GM15510 (cell line): ENCODE measurements around the gene MEP1A.

Experiments used
- POLR2A ChIP-seq: IDR thresholded peaks from 3 replicates; pipeline ENCODE4 v1.6.1; 2011; ENCODE audit warnings: borderline replicate concordance; ENCODE audit not compliant: insufficient read length; ENCODE audit errors: extremely low read depth

MEP1A gene

DNA sequence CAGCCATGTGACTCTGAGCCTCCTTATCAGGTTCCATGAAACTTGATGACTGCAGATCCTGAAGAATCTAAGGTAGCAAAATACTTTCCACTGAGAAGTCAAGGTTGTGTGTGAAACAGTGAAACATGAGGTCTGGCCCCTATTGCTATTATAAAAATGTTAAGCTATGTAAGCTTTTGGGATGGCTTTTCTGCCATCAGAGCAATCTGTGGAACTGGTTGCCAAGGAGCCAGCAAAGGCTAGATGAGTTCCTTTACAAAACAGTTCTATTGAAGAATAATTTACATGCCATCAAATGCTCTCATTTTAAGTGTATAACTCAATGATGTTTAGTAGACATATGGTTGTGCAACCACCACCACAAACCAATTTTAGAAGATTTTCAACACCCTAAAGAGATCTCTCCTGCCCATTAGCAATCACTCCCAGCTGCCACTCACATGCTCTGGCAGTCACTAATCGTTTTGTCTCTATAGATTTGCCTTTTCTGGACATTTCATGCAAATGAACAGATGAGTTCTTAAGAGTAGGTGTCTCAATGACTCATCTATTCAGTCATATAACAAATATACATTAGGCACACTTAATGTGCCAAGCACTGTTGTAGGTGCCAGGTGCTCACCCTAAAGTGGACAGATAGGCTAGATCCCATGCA is 19.9 kb upstream of the MEP1A start:
- no peak for TF ChIP-seq POLR2A

- TF ChIP-seq POLR2A: no peak
Observed at GRCh38 chr6:46776070-46776712, 17.0 kb upstream of the MEP1A start.

GRCh38 chr6:46777476-46778346 is 15.5 kb upstream of the MEP1A start:
- TF ChIP-seq POLR2A: no peak

- no peak for TF ChIP-seq POLR2A
Observed at GRCh38 chr6:46781478-46782378, 11.5 kb upstream of the MEP1A start.

DNA sequence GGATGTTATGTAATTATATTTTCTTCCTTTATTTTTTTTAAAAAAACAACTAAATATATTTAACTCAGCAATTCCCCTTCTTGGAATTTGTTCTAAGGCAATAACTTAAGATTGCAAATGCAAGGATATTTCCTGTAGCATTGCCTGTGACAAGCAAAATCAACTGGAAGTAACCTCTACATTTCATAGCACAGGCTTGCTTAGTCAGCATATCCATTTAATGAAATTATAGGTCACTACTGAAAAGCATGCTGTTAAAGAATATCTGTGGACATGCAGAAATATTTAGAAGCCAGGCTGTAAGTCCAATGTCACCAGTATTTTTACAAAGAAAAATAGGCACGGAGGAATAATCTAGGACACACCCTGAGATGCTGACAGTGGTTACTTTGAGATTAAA is 8.7 kb upstream of the MEP1A start:
- TF ChIP-seq POLR2A: no peak

DNA sequence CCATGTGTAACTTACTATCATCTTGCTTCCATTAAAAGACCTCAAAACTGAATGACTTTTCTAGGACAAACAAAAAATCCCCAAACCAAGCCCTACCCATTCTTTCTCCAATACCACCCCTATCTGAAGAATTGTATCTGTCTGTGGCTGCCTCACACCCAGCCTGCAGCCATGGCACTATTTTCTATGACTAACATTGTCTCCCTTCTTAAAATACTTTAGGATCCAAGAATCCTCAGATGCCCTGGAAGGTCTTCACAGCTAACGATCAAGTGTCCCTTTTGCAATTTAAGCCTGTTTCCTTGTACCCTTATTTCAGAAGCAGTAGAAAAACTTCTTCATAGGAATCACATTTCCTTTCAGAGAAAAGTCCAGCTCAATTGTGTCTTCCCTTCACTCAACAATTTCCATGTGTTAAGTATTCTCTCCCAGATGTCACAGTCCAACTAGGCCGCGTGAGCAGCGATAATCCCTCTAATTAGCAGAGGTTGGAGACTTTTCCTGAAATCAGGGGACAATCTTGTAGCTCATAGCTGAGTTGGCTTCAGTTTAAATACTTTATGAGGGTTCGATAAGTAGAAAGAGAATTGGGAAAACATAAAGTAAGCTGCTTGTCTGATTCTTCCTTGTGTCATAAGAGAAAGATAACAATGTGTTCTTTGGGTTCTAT is 5.2 kb upstream of the MEP1A start:
- no peak for TF ChIP-seq POLR2A

GRCh38 chr6:46788791-46789190 is 4.4 kb upstream of the MEP1A start:
- no peak for TF ChIP-seq POLR2A

DNA sequence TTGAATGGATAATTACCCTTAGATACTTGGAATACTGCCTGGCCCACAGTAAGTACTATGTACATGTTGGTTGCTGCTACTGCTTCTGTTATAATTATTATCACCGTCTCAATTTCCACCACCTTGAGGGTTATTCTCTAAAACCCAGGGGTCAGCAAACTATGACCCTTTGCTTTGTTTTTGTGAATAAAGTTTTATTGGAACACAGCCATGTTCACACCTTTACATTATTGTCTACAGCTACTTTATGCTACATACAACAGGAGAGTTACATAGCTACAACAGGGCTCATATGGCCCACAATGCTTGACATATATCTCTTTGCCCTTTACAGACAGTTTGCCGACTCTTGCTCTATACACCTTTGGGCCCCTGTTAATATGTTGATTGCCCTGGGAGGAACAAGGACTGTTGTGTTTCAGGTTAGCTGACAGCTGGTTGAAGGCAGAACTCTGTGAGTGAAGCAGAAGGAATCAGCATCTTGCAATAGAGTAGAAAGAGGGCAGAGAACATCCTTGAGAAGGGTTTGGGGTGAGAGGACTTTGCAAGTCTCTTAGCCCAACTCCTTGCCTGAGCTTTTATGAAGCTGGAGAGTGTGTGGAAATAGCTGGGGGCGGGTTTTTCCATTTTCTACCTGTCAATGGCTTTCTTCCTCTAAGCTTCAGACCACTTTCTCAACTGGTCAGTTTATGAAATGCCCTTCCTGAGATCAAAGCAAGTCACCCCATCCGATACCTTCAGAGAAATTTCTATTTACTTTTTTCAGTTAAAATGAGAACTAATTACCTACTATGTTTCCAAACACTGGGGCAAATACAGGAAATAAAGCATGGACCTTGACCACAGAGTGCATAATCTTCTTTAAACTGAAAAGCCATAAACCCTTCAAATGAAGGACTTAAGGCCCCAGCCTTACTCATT is 3.5 kb upstream of the MEP1A start:
- TF ChIP-seq POLR2A: no peak

DNA sequence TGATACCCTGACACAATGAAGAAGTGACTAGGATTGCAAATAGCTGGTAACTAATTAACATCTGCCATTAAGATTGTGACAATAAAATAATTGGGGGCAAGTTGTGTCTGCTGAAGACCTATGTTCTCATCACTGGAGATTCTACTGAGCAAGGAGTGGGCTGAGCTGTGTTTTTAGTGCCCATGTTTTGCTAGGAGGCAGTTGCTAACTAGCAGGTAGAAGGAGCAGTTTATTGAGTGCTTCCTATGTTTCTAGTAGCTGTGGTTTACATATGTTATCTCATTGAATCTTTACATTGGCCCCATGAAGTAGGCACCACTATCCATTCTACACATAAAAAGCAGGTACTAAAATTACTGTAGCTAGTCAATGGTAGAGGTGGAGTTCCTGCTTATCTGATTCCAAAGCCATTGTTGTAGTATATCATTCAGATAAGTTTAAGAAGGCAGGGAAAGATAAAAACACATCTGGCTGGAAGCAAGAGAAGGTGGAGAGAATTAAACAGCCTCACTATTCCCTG is 2.8 kb upstream of the MEP1A start:
- no peak for TF ChIP-seq POLR2A

- no peak for TF ChIP-seq POLR2A
Observed at GRCh38 chr6:46792635-46793034, 554 bp upstream of the MEP1A start.

- TF ChIP-seq POLR2A: no peak
Observed at GRCh38 chr6:46794068-46794467, 879 bp downstream of the MEP1A start.

DNA sequence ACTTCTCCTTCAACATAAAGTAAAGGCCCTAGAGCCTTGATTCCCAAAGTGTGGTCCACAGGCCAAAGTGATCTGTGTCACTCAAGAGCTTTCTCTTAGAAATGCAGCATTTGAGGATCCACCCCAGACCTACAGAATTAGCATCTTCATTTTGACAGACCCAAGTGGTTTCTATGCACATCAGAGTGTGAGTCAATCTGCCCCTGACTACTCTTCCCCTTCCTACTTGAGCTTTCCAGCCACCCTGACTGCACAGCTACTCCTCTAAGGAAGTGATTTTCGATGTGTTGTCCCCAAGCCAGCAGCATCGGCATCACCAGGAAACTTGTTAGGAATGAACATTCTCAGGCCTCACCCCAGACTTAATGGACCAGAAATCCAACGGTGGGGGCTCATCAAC is 2.6 kb downstream of the MEP1A start:
- TF ChIP-seq POLR2A: no peak

- no peak for TF ChIP-seq POLR2A
Observed at GRCh38 chr6:46796848-46797580, 3.8 kb downstream of the MEP1A start.

GRCh38 chr6:46799657-46800056 is 6.5 kb downstream of the MEP1A start:
- TF ChIP-seq POLR2A: no peak
